HL-60 (cell line): ENCODE results near the gene CFAP58.

Source experiments
- CTCF ChIP-seq: IDR thresholded peaks from one replicate; pipeline ENCODE4 v1.5.1; 2011; ENCODE audit warnings: low read length, control low read depth, inconsistent platforms; ENCODE audit not compliant: insufficient read depth
- POLR2AphosphoS5 ChIP-seq: IDR thresholded peaks from 2 replicates; pipeline ENCODE4 v1.6.1; 2012; ENCODE audit warnings: low read depth
- REST ChIP-seq: IDR thresholded peaks from 2 replicates; pipeline ENCODE4 v1.6.1; 2012; ENCODE audit warnings: low read depth; ENCODE audit not compliant: insufficient replicate concordance

- TF ChIP-seq REST: no peak
- TF ChIP-seq CTCF: no peak
- TF ChIP-seq POLR2AphosphoS5: no peak
Observed at GRCh38 chr10:104487794-104488438, 134.3 kb downstream of the CFAP58 start.
